Measurements from ENCODE around the gene SEC14L2. TPM values are rescaled to one million over a fixed set of nuclear protein-coding genes. Genes with fewer than 3 reads are reported as not detected.

SEC14L2 gene
- 61.0 to 82.5 TPM (median 72.6 TPM) in 5 replicates for total RNA-seq (2022; extraction: Qiagen RNA extraction; ENCODE audit: low read depth)

GRCh38 chr22:30396871-30397655 lies at the start of gene SEC14L2:
SEC14L2 (plus strand) TSS chr22:30397018; CDS start chr22:30397117, 99 bp downstream.

GRCh38 chr22:30356449-30357235 lies 40.2 kb upstream of the SEC14L2 start, which contains the start of the genes CCDC157 and SF3A1:
CCDC157 (plus strand) TSS chr22:30357007; CDS start chr22:30366001, 8,994 bp downstream.
SF3A1 (minus strand) TSS chr22:30356894; CDS start chr22:30356792, 102 bp downstream.

GRCh38 chr22:30386960-30387827 lies 9.6 kb upstream of the SEC14L2 start, which contains the start of gene RNF215:
RNF215 (minus strand) TSS chr22:30387411; CDS start chr22:30387313, 98 bp downstream.

GRCh38 chr22:30425616-30426387 lies 29.0 kb downstream of the SEC14L2 start, which contains the start of gene MTFP1:
MTFP1 (plus strand) TSS chr22:30425768; CDS start chr22:30425880, 112 bp downstream.

GRCh38 chr22:30471616-30472318 lies 74.9 kb downstream of the SEC14L2 start, which contains the start of gene SEC14L3:
SEC14L3 (minus strand) TSS chr22:30472017; CDS start chr22:30471958, 59 bp downstream.

Other genes with a start within 250 kb of the SEC14L2 start
- 24.1 to 38.9 TPM (median 37.0 TPM) in 5 replicates for gene LIF, start 150.3 kb upstream of the SEC14L2 start, total RNA-seq (2022; extraction: Qiagen RNA extraction; ENCODE audit: low read depth)
- not detected in 5 replicates for gene OSM, start 130.2 kb upstream of the SEC14L2 start, total RNA-seq (2022; extraction: Qiagen RNA extraction; ENCODE audit: low read depth)
- gene CASTOR1, start 107.5 kb upstream of the SEC14L2 start, total RNA-seq (2022; extraction: Qiagen RNA extraction; ENCODE audit: low read depth), result 4.7 to 8.0 TPM (median 7.7 TPM) in 5 replicates
- 7.9 to 10.5 TPM (median 9.4 TPM) in 5 replicates for gene TBC1D10A, start 70.1 kb upstream of the SEC14L2 start, total RNA-seq (2022; extraction: Qiagen RNA extraction; ENCODE audit: low read depth)
- gene SF3A1, start 40.1 kb upstream of the SEC14L2 start, total RNA-seq (2022; extraction: Qiagen RNA extraction; ENCODE audit: low read depth), result 36.7 to 65.3 TPM (median 62.9 TPM) in 5 replicates
- 2.1 to 3.1 TPM (median 2.6 TPM) in 5 replicates for gene CCDC157, start 40.0 kb upstream of the SEC14L2 start, total RNA-seq (2022; extraction: Qiagen RNA extraction; ENCODE audit: low read depth)
- gene RNF215, start 9.6 kb upstream of the SEC14L2 start, total RNA-seq (2022; extraction: Qiagen RNA extraction; ENCODE audit: low read depth), result 14.5 to 24.8 TPM (median 20.4 TPM) in 5 replicates
- gene MTFP1, start 28.8 kb downstream of the SEC14L2 start, total RNA-seq (2022; extraction: Qiagen RNA extraction; ENCODE audit: low read depth), result 66.1 to 80.9 TPM (median 72.1 TPM) in 5 replicates
- gene SEC14L3, start 75.0 kb downstream of the SEC14L2 start, total RNA-seq (2022; extraction: Qiagen RNA extraction; ENCODE audit: low read depth), result 0.07 TPM in 1 of 5 replicates, not detected in the others
- gene SEC14L4, start 108.7 kb downstream of the SEC14L2 start, total RNA-seq (2022; extraction: Qiagen RNA extraction; ENCODE audit: low read depth), result 4.1 to 6.3 TPM (median 5.9 TPM) in 5 replicates
- not detected in 5 replicates for gene SEC14L6, start 149.7 kb downstream of the SEC14L2 start, total RNA-seq (2022; extraction: Qiagen RNA extraction; ENCODE audit: low read depth)
- gene GAL3ST1, start 177.6 kb downstream of the SEC14L2 start, total RNA-seq (2022; extraction: Qiagen RNA extraction; ENCODE audit: low read depth), result 7.1 to 10.6 TPM (median 9.9 TPM) in 5 replicates
- gene PES1, start 194.9 kb downstream of the SEC14L2 start, total RNA-seq (2022; extraction: Qiagen RNA extraction; ENCODE audit: low read depth), result 101 to 120 TPM (median 110 TPM) in 5 replicates
- gene TCN2, start 210.2 kb downstream of the SEC14L2 start, total RNA-seq (2022; extraction: Qiagen RNA extraction; ENCODE audit: low read depth), result 4.7 to 5.8 TPM (median 5.3 TPM) in 5 replicates
- 5.4 to 7.7 TPM (median 7.0 TPM) in 5 replicates for gene SLC35E4, start 238.8 kb downstream of the SEC14L2 start, total RNA-seq (2022; extraction: Qiagen RNA extraction; ENCODE audit: low read depth)

Data from A549 treated with GW870086 at 1 μM for 4 hours (cell line).